Parathyroid adenoma (tissue), 2 donors: ENCODE data around the gene SUSD1.

ENCODE experiments used
- H2AFZ ChIP-seq: fragments of 300-600 bp; sonication (generic); one replicate; pipeline ENCODE4 v1.7.0; 2017; ENCODE audit warnings: antibody characterized with exemption, mild to moderate bottlenecking
- H3K27ac ChIP-seq: fragments of 300-600 bp; sonication (generic); one replicate; pipeline ENCODE4 v1.7.0; 2017
- H3K27me3 ChIP-seq: fragments of 300-600 bp; sonication (generic); one replicate; pipeline ENCODE4 v1.7.0; 2017; ENCODE audit warnings: low read length; ENCODE audit not compliant: control insufficient read depth, insufficient read depth
- H3K36me3 ChIP-seq: fragments of 300-600 bp; sonication (generic); one replicate; pipeline ENCODE4 v1.7.0; 2017; ENCODE audit warnings: low read length; ENCODE audit not compliant: control insufficient read depth, insufficient read depth
- H3K4me1 ChIP-seq: fragments of 300-600 bp; sonication (generic); one replicate; pipeline ENCODE4 v1.7.0; 2017; ENCODE audit warnings: control low read depth
- H3K4me2 ChIP-seq: fragments of 300-600 bp; sonication (generic); one replicate; pipeline ENCODE4 v1.7.0; 2017; ENCODE audit warnings: low read length
- H3K4me3 ChIP-seq: fragments of 300-600 bp; sonication (generic); one replicate; pipeline ENCODE4 v1.7.0; 2017; ENCODE audit warnings: low read depth, low read length
- H3K79me2 ChIP-seq: fragments of 300-600 bp; sonication (generic); one replicate; pipeline ENCODE4 v1.7.0; 2017; ENCODE audit warnings: control low read depth
- H3K9ac ChIP-seq: fragments of 300-600 bp; sonication (generic); one replicate; pipeline ENCODE4 v1.7.0; 2017; ENCODE audit warnings: mild to moderate bottlenecking
- H3K9me3 ChIP-seq: fragments of 300-600 bp; sonication (generic); one replicate; pipeline ENCODE4 v1.7.0; 2017; ENCODE audit warnings: low read length; ENCODE audit not compliant: control insufficient read depth
- TF ChIP-seq, protein P1 (sequence below): fragments of 300-600 bp; sonication (generic); IDR thresholded peaks from one replicate; pipeline ENCODE4 v1.7.0; 2017; ENCODE audit warnings: antibody characterized with exemption, mild to moderate bottlenecking
- donor health status: primary hyperparathyroidism.

The SUSD1 gene

DNA sequence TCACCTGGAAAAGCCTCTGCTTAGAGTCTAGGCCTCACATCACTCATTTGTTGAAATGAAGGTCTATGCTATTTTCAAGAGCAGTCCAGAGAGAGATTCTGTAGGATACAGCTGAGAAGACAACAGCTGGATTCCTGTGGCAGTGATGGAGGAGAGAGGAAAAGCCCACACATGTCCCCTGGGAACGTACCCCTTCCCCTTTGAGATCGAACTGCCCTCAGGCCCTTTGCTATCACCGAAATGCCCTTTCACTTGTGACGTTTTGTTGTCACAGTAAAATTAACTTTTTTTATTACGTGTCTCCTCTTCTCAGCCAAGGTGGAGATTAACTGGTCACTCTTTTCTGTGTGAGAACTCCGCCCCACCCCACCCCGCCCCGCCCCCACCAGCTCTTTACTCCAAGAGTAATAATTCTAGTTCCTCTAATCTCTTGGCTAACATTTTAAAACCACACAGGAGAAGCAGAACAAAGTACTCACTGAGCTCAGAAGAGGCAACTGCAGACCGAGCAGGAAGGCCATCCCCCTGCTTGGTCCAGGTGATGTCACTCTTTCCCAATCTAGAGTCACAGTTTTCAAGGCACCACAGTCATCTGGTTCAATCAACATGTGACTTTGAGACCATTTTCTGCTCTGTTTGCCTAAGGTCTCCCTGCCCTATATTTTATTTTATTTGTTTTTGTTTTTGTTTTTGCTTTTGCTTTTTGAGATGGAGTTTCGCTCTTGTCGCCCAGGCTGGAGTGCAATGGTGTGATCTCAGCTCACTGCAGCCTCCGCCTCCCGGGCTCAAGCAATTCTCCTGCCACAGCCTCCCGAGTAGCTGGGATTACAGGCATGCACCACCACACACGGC, 105.6 kb downstream of the SUSD1 start:
- Histone ChIP-seq H3K79me2 (no peaks in the 10 kb centered on the region), H3K4me1 (peaks cover 5% of the 10 kb centered on the region), H3K27me3 (no peaks in the 10 kb centered on the region), H3K4me2 (no peak overlapping the region), H3K27ac (no peak overlapping the region), H3K4me3 (no peak overlapping the region), H3K9ac (no peak overlapping the region), H3K36me3 (no peaks in the 10 kb centered on the region), H3K9me3 (no peaks in the 10 kb centered on the region), H2AFZ (no peak overlapping the region)
- TF ChIP-seq, protein P1, sequence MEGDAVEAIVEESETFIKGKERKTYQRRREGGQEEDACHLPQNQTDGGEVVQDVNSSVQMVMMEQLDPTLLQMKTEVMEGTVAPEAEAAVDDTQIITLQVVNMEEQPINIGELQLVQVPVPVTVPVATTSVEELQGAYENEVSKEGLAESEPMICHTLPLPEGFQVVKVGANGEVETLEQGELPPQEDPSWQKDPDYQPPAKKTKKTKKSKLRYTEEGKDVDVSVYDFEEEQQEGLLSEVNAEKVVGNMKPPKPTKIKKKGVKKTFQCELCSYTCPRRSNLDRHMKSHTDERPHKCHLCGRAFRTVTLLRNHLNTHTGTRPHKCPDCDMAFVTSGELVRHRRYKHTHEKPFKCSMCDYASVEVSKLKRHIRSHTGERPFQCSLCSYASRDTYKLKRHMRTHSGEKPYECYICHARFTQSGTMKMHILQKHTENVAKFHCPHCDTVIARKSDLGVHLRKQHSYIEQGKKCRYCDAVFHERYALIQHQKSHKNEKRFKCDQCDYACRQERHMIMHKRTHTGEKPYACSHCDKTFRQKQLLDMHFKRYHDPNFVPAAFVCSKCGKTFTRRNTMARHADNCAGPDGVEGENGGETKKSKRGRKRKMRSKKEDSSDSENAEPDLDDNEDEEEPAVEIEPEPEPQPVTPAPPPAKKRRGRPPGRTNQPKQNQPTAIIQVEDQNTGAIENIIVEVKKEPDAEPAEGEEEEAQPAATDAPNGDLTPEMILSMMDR = no peak

DNA sequence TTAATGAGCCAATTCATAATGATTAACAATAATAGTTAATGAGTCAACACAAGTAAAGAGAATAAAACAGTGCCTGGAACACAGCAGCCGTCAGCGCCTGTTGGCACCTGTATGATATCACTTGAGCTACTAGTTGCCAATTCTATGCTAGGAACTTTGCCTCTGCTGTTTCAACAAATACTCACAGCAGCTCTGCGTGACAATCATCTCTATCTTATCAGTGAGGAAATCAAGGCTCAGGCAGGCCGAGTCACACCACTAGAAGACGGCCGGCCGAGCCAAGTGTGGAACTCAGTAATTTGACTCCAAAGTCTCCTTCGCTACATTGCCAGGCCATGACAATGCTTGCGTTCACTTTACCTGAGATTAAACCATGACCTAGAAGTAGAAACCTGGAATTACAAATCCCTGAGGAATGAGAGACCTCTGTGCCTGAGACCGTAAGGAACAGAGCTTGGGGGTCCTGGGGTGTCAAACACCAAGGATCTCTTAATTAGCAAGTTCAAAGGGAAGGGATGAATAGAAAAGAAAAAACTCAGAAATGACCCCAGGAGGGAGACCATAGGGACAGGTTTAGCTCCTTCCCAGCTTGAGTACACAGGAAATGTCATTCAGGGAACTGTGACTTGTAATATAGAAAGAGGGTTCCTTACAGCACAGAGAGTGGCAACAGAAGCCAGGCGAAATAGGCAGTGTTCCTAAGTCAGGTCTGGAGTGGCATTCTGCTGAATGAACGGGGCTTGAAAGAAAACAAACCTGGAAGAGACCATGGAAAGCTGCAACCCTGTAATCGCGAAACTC, 109.1 kb downstream of the SUSD1 start:
- H3K9me3 ChIP-seq = no peaks in the 10 kb centered on the region
- peak overlapping the region; percentile 17 for H3K4me3 ChIP-seq
- H3K36me3 ChIP-seq = no peaks in the 10 kb centered on the region
- TF ChIP-seq, protein P1 = no peak
- H2AFZ ChIP-seq = no peak overlapping the region
- H3K79me2 ChIP-seq = no peaks in the 10 kb centered on the region
- peak overlapping the region; percentile 4 for H3K27ac ChIP-seq
- H3K4me1 ChIP-seq = peaks cover 5% of the 10 kb centered on the region
- peak overlapping the region; percentile 24 for H3K4me2 ChIP-seq
- no peak overlapping the region for H3K9ac ChIP-seq
- no peaks in the 10 kb centered on the region for H3K27me3 ChIP-seq

DNA sequence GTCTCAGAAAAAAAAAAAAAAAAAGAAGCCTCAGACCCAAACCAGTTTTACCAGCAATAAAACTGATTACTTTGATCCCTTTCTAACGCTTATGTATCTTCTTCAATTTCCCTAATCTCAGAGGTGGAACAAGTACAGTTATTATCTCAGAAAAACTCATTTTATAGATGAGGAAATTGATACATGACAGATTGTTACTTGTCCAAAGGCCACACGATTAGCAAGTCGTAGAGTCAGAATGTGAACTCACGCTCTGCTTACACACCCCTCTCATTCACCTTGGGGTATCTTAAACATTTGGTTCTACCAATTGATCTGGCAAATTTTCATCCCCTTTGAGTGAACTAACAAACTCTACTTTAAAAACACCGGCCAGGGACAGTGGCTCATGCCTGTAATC, 110.2 kb downstream of the SUSD1 start:
- Histone ChIP-seq H3K4me1 (peaks cover 5% of the 10 kb centered on the region), H3K27ac (no peak overlapping the region)

DNA sequence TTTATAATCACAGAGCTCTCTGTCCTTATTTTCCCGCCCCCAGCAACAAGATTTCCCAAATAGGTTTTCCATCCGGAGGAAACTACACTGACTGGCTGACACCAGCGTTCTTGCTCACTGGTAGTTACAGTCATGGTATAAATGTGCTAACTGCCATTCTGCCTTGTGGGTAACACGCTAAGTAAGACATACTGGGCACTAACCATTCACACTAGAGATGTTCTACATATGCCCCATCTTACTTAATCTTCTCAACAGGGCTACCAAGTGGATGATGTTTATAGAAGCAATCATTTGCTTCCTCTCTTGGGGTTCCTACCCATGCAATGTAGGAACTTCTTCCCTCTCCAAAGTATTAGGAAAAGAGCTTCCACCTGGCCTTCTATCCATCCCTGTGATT, 111.5 kb downstream of the SUSD1 start:
- Histone ChIP-seq H3K36me3 (no peaks in the 10 kb centered on the region), H3K27me3 (no peaks in the 10 kb centered on the region), H3K27ac (no peak overlapping the region), H3K79me2 (no peaks in the 10 kb centered on the region), H3K4me2 (no peak overlapping the region), H2AFZ (no peak overlapping the region), H3K4me1 (peaks cover 5% of the 10 kb centered on the region), H3K9ac (no peak overlapping the region), H3K4me3 (no peak overlapping the region), H3K9me3 (no peaks in the 10 kb centered on the region)
- TF ChIP-seq, protein P1 = no peak

More for the DNA sequence above, 110.2 kb downstream of the SUSD1 start:
- Histone ChIP-seq H3K27me3 (no peaks in the 10 kb centered on the region), H2AFZ (no peak overlapping the region), H3K4me2 (no peak overlapping the region), H3K9me3 (no peaks in the 10 kb centered on the region), H3K79me2 (no peaks in the 10 kb centered on the region), H3K9ac (no peak overlapping the region), H3K36me3 (no peaks in the 10 kb centered on the region), H3K4me3 (no peak overlapping the region)
- TF ChIP-seq, protein P1 = no peak
